IMR-90 (cell line): ENCODE results near the gene SCFD1. TPM values are rescaled to one million over a fixed set of nuclear protein-coding genes. Genes with fewer than 3 reads are reported as not detected.

Source experiments
- ATAC-seq: fragments of 200-7000 bp; cut with Tn5 transposase; 2 replicates; pipeline ENCODE4 v1.9.1; 2020; ENCODE audit warnings: low read depth, mild to moderate bottlenecking, moderate library complexity
- Bru-seq: library from RNA; stranded (reverse); fragments of 400-500 nt; gene quantifications from one replicate; lab custom pipeline; 2021; lab: Mats Ljungman, UMichigan
- BruChase-seq, 2 experiments: library from RNA; stranded (reverse); fragments of 400-500 nt; gene quantifications; one replicate each; lab custom pipeline; 2021; lab: Mats Ljungman, UMichigan
- BruUV-seq: library from RNA; stranded (reverse); fragments of 400-500 nt; replicated peaks from 2 replicates; lab custom pipeline; 2021; lab: Mats Ljungman, UMichigan
- CTCF ChIA-PET: fragments of 300-600 bp; formaldehyde crosslinking; extraction: SDS; loops from one replicate; lab custom pipeline; 2021; ENCODE audit warnings: antibody characterized with exemption; lab: Yijun Ruan, JAX
- POLR2A ChIA-PET: fragments of 300-600 bp; sonication (Branson Sonifier 250); formaldehyde crosslinking; loops from one replicate; lab custom pipeline; 2022; ENCODE audit warnings: antibody characterized with exemption; ENCODE audit not compliant: unreplicated experiment; lab: Charles Lee
- DNase-seq: peaks from one replicate; pipeline ENCODE4 v3.0.0; 2013
- H2AFZ ChIP-seq: replicated peaks from 2 replicates; pipeline ENCODE3; 2013; ENCODE audit warnings: low read length, mild to moderate bottlenecking; ENCODE audit not compliant: poor library complexity
- H2AK5ac ChIP-seq: 2 replicates; pipeline ENCODE4 v1.6.1; 2013; ENCODE audit warnings: low read depth, low read length, inconsistent platforms
- H2AK9ac ChIP-seq: replicated peaks from 2 replicates; pipeline ENCODE3; 2013; ENCODE audit warnings: mild to moderate bottlenecking, low read depth, low read length, moderate library complexity; ENCODE audit not compliant: poor library complexity
- H2BK120ac ChIP-seq: 2 replicates; pipeline ENCODE4 v1.6.1; 2013; ENCODE audit warnings: low read depth, low read length, inconsistent platforms
- H2BK15ac ChIP-seq: 3 replicates; pipeline ENCODE4 v1.6.1; 2013; ENCODE audit warnings: low read depth, low read length, inconsistent platforms
- H2BK20ac ChIP-seq: 2 replicates; pipeline ENCODE4 v1.6.1; 2013; ENCODE audit warnings: low read depth, mild to moderate bottlenecking, inconsistent platforms, low read length, moderate library complexity
- H2BK5ac ChIP-seq: 2 replicates; pipeline ENCODE4 v1.6.1; 2013; ENCODE audit warnings: mild to moderate bottlenecking, low read depth, low read length, inconsistent platforms; ENCODE audit not compliant: poor library complexity, severe bottlenecking
- H3K14ac ChIP-seq: replicated peaks from 2 replicates; pipeline ENCODE4 v1.6.1; 2013; ENCODE audit warnings: low read depth, low read length, inconsistent platforms
- H3K18ac ChIP-seq: 2 replicates; pipeline ENCODE4 v1.6.1; 2013; ENCODE audit warnings: low read depth, low read length, control low read depth
- H3K23ac ChIP-seq: 2 replicates; pipeline ENCODE4 v1.6.1; 2013; ENCODE audit warnings: low read depth, low read length, inconsistent platforms
- H3K27ac ChIP-seq: 2 replicates; pipeline ENCODE4 v1.5.1; 2013; ENCODE audit warnings: mild to moderate bottlenecking, control low read depth, low read length; ENCODE audit not compliant: insufficient read depth
- H3K27me3 ChIP-seq: 2 replicates; pipeline ENCODE4 v1.6.1; 2013; ENCODE audit warnings: low read length; ENCODE audit not compliant: control insufficient read depth, insufficient read depth
- H3K36me3 ChIP-seq: 2 replicates; pipeline ENCODE4 v1.6.1; 2013; ENCODE audit warnings: low read length, mixed read lengths; ENCODE audit not compliant: control insufficient read depth, insufficient read depth
- H3K4ac ChIP-seq: 2 replicates; pipeline ENCODE4 v1.6.1; 2013; ENCODE audit warnings: low read depth, low read length, inconsistent platforms
- H3K4me1 ChIP-seq: 2 replicates; pipeline ENCODE4 v1.6.1; 2013; ENCODE audit warnings: low read length, mixed read lengths; ENCODE audit not compliant: control insufficient read depth, insufficient read depth
- H3K4me2 ChIP-seq: 2 replicates; pipeline ENCODE4 v1.6.1; 2013; ENCODE audit warnings: low read depth, mild to moderate bottlenecking, control low read depth, low read length, moderate library complexity
- H3K4me3 ChIP-seq: 2 replicates; pipeline ENCODE4 v1.5.1; 2013; ENCODE audit warnings: low read depth, mild to moderate bottlenecking, control low read depth, low read length, moderate library complexity; ENCODE audit not compliant: insufficient read depth
- H3K56ac ChIP-seq: 2 replicates; pipeline ENCODE4 v1.6.1; 2013; ENCODE audit warnings: low read length, inconsistent platforms; ENCODE audit not compliant: insufficient read depth; ENCODE audit errors: extremely low read depth
- H3K79me1 ChIP-seq, 2 experiments: 2 replicates each; pipeline ENCODE4 v1.6.1; 2013; ENCODE audit warnings: low read length in 2 of 2, inconsistent platforms in 1 of 2, low read depth in 1 of 2
- H3K9ac ChIP-seq: 2 replicates; pipeline ENCODE4 v1.6.1; 2013; ENCODE audit warnings: low read depth, low read length, control low read depth
- H3K9me1 ChIP-seq: 2 replicates; pipeline ENCODE4 v1.6.1; 2013; ENCODE audit warnings: low read length, inconsistent platforms; ENCODE audit not compliant: insufficient read depth
- H3K9me3 ChIP-seq: 2 replicates; pipeline ENCODE4 v1.6.1; 2013; ENCODE audit warnings: low read length; ENCODE audit not compliant: control insufficient read depth, insufficient read depth
- H4K20me1 ChIP-seq: 2 replicates; pipeline ENCODE4 v1.6.1; 2013; ENCODE audit warnings: low read length, inconsistent platforms; ENCODE audit not compliant: insufficient read depth
- H4K5ac ChIP-seq: 2 replicates; pipeline ENCODE4 v1.6.1; 2013; ENCODE audit warnings: mild to moderate bottlenecking, low read depth, low read length, control low read depth
- H4K8ac ChIP-seq, 2 experiments: 2 replicates each; pipeline ENCODE4 v1.6.1; 2013; ENCODE audit warnings: low read depth in 2 of 2, low read length in 2 of 2, control low read depth in 1 of 2, inconsistent platforms in 1 of 2
- H4K91ac ChIP-seq: 2 replicates; pipeline ENCODE4 v1.6.1; 2013; ENCODE audit warnings: low read depth, low read length, inconsistent platforms; ENCODE audit not compliant: insufficient read depth
- BHLHE40 ChIP-seq: fragments of 150-350 bp; IDR thresholded peaks from 2 replicates; pipeline ENCODE4 v1.6.1; 2016; ENCODE audit warnings: mild to moderate bottlenecking, low read depth, low read length
- CEBPB ChIP-seq: IDR thresholded peaks from 2 replicates; pipeline ENCODE4 v1.6.1; 2012; ENCODE audit warnings: low read depth, low read length, improper control_type of control experiment
- CHD1 ChIP-seq: IDR thresholded peaks from 2 replicates; pipeline ENCODE4 v1.6.1; 2012; ENCODE audit warnings: low read depth, low read length, improper control_type of control experiment
- ELK1 ChIP-seq: fragments of 150-350 bp; IDR thresholded peaks from 2 replicates; pipeline ENCODE4 v1.6.1; 2016; ENCODE audit warnings: low read depth, mild to moderate bottlenecking, low read length, moderate library complexity, borderline replicate concordance
- FOS ChIP-seq: fragments of 150-350 bp; IDR thresholded peaks from 2 replicates; pipeline ENCODE4 v1.6.1; 2016; ENCODE audit warnings: low read depth, low read length
- MAZ ChIP-seq: IDR thresholded peaks from 2 replicates; pipeline ENCODE4 v1.6.1; 2012; ENCODE audit warnings: low read depth, mild to moderate bottlenecking, low read length, improper control_type of control experiment, moderate library complexity, borderline replicate concordance
- MXI1 ChIP-seq: IDR thresholded peaks from 2 replicates; pipeline ENCODE4 v1.6.1; 2012; ENCODE audit warnings: low read depth, mild to moderate bottlenecking, low read length, moderate library complexity, borderline replicate concordance
- NFE2L2 ChIP-seq: fragments of 150-350 bp; IDR thresholded peaks from 2 replicates; pipeline ENCODE4 v1.6.1; 2016; ENCODE audit warnings: low read depth, mild to moderate bottlenecking, low read length
- POLR2A ChIP-seq: IDR thresholded peaks from 2 replicates; pipeline ENCODE4 v1.6.1; 2012; ENCODE audit warnings: mild to moderate bottlenecking, low read depth, low read length
- RAD21 ChIP-seq: IDR thresholded peaks from 2 replicates; pipeline ENCODE4 v1.6.1; 2012; ENCODE audit warnings: low read length, improper control_type of control experiment
- RCOR1 ChIP-seq: IDR thresholded peaks from 2 replicates; pipeline ENCODE4 v1.6.1; 2012; ENCODE audit warnings: mild to moderate bottlenecking, low read length, improper control_type of control experiment; ENCODE audit not compliant: insufficient replicate concordance
- RFX5 ChIP-seq: IDR thresholded peaks from 2 replicates; pipeline ENCODE4 v1.8.0; 2012; ENCODE audit warnings: low read depth, mild to moderate bottlenecking, low read length, moderate library complexity
- USF2 ChIP-seq: fragments of 150-350 bp; IDR thresholded peaks from 2 replicates; pipeline ENCODE4 v1.6.1; 2017; ENCODE audit warnings: mild to moderate bottlenecking, antibody characterized with exemption, low read length, low read depth
- WGBS, 2 experiments: methylation state at CpG; one replicate each; pipeline versions ENCODE4 v1.1.5 to v1.1.7; 2013; ENCODE audit warnings: missing lambda C conversion rate in 2 of 2; ENCODE audit not compliant: insufficient read length in 1 of 2; ENCODE audit errors: extremely low coverage in 2 of 2; 5-methylcytosine and 5-hydroxymethylcytosine counted together
- dilution Hi-C: fragments of 300-500 bp; cut with HindIII; formaldehyde crosslinking; loops from one replicate; pipeline ENCODE4 v1.14.3; 2018; ENCODE audit warnings: low sequenced_read_pairs; ENCODE audit not compliant: unreplicated experiment
- in situ Hi-C: fragments of 300-500 bp; cut with MboI; formaldehyde crosslinking; loops from 3 replicates; pipeline ENCODE4 v1.14.3; 2019; ENCODE audit warnings: low sequenced_read_pairs, inconsistent platforms, mixed read lengths
- intact Hi-C: fragments of 100-400 bp; cut with micrococcal nuclease; formaldehyde crosslinking; loops from 2 replicates; pipeline ENCODE4 v1.10.0; 2022
- long read RNA-seq: library from polyadenylated mRNA; unstranded; transcript quantifications from one replicate; pipeline ENCODE4 v2.0.0, GENCODE V29; 2021; ENCODE audit not compliant: unreplicated experiment
- polyA plus RNA-seq, 3 experiments: library from polyadenylated mRNA; depleted of rRNA; stranded (reverse); fragments of >200 nt; gene quantifications; 2 replicates each; pipeline ENCODE4 v1.2.3, GENCODE V29; 2012; ENCODE audit warnings: low replicate concordance in 1 of 3
- total RNA-seq: library from RNA; depleted of rRNA; stranded (reverse); fragments of >200 nt; gene quantifications from 2 replicates; pipeline ENCODE4 v1.2.3, GENCODE V29; 2012; rRNA removed

Gene SCFD1
- total RNA-seq (74.0 and 143 TPM in 2 replicates), polyA plus RNA-seq (2012; rRNA removed) (43.2 and 51.4 TPM in 2 replicates), Bru-seq, nascent RNA (percentile 92 among the genes with signal in this experiment), BruChase-seq, experiment 1, labeled RNA remaining after a 6-hour chase (percentile 81 among the genes with signal in this experiment), BruChase-seq, experiment 2, labeled RNA remaining after a 2-hour chase (percentile 86 among the genes with signal in this experiment)
- polyA plus RNA-seq (2012; cell fraction: cytosol; rRNA removed) = 6.2 and 8.8 TPM in 2 replicates
- polyA plus RNA-seq (2012; cell fraction: nucleus; rRNA removed; ENCODE audit: low replicate concordance) = 6.4 and 72.5 TPM in 2 replicates
- long read RNA-seq, transcript SCFD1-207 (24 exons, 2,058 nt) = minor isoform, 10 of 72 reads
- long read RNA-seq, transcript SCFD1-203 (25 exons, 2,359 nt) = major isoform, 37 of 72 reads
- long read RNA-seq, partial matches to known transcripts = 8 of 72 reads
- long read RNA-seq, other reads (novel, unspliced or antisense) = 16 of 72 reads

- TSS peak; percentile 41 for BruUV-seq
- dilution Hi-C loops (no loop called here), intact Hi-C loops (loop anchor here (5.0 kb wide), 1 partner anchor 60 kb away; no protein-coding TSS in a partner anchor)
- peak; percentile 94 for TF ChIP-seq POLR2A
- no peak for TF ChIP-seq FOS
- TF ChIP-seq RAD21 = no peak
- TF ChIP-seq USF2 = no peak
- no peak for TF ChIP-seq RCOR1
- TF ChIP-seq MAZ = peak; percentile 83
- no peak for TF ChIP-seq BHLHE40
- TF ChIP-seq ELK1 = no peak
- TF ChIP-seq CEBPB = no peak
- no peak for TF ChIP-seq RFX5
- peak; percentile 72 for TF ChIP-seq MXI1
- no peak for TF ChIP-seq CHD1
- TF ChIP-seq NFE2L2 = peak; percentile 19; the same call in 1 of the 2 replicates
Measured at GRCh38 chr14:30621940-30622830, at the start of gene SCFD1. SCFD1 (plus strand) TSS chr14:30622319; CDS start chr14:30622339, 20 bp downstream.

More at GRCh38 chr14:30621940-30622830, at the start of gene SCFD1:
- peak within 1 kb of the TSS; percentile 90 for H3K4me3 ChIP-seq
- H2AFZ ChIP-seq = peak within 1 kb of the TSS; percentile 95
- 0% methylated on average over 4 of the region's 35 CpGs; no CpG with 5 or more reads in 1 of the 2 experiments for WGBS, 2 experiments
- peak within 1 kb of the TSS; percentile 78 for H3K4me2 ChIP-seq
- H2BK120ac ChIP-seq = peak within 1 kb of the TSS; percentile 81
- H3K9me1 ChIP-seq = peaks cover 13% of the 10 kb centered on the region
- H2AK9ac ChIP-seq = peak within 1 kb of the TSS; percentile 97
- H3K56ac ChIP-seq = peak within 1 kb of the TSS; percentile 99
- H3K18ac ChIP-seq = peak within 1 kb of the TSS; percentile 97
- H2BK5ac ChIP-seq = peak within 1 kb of the TSS; percentile 93
- H4K8ac ChIP-seq = peak within 1 kb of the TSS; percentile 97 to 99
- no peaks in the 10 kb centered on the region for H3K9me3 ChIP-seq
- H3K27ac ChIP-seq = peak within 1 kb of the TSS; percentile 94
- no peaks in the 10 kb centered on the region; the same call in 1 of the 2 replicates for H3K36me3 ChIP-seq
- DNase-seq = peak; percentile 83
- H4K91ac ChIP-seq = peak within 1 kb of the TSS; percentile 98
- ChIA-PET POLR2A (no interaction called here), CTCF (no interaction called here)
- H3K9ac ChIP-seq = peak within 1 kb of the TSS; percentile 100
- H2BK15ac ChIP-seq = peak within 1 kb of the TSS; percentile 79
- in situ Hi-C loops = no loop called here
- H4K5ac ChIP-seq = peak within 1 kb of the TSS; percentile 96
- peak within 1 kb of the TSS; percentile 68; the same call in 1 of the 2 replicates for H2BK20ac ChIP-seq
- peak within 1 kb of the TSS; percentile 98 for H3K23ac ChIP-seq
- peak within 1 kb of the TSS; percentile 96 for H3K4ac ChIP-seq
- H2AK5ac ChIP-seq = peak within 1 kb of the TSS; percentile 97
- ATAC-seq = peak; percentile 98
- H4K20me1 ChIP-seq = peaks cover 25% of the 10 kb centered on the region; the same call in 1 of the 2 replicates
- peaks cover 3% of the 10 kb centered on the region for H3K4me1 ChIP-seq
- H3K27me3 ChIP-seq = no peaks in the 10 kb centered on the region
- H3K14ac ChIP-seq = peak within 1 kb of the TSS; percentile 98
- H3K79me1 ChIP-seq = peaks cover 4 to 42% of the 10 kb centered on the region in 2 experiments; a peak in 2 of 4 replicates
